Stimulated activated CD4-positive, alpha-beta T cell treated with anti-CD3 and anti-CD28 coated beads, Interleukin-2, amount 100 ng/mL, for 48 hours (primary cell): ENCODE data around the gene GPR141.

ENCODE experiments used
- DNase-seq, 2 donors: peaks; one replicate each; pipeline ENCODE4 v3.0.0-alpha.2; 2020

Gene GPR141, protein sequence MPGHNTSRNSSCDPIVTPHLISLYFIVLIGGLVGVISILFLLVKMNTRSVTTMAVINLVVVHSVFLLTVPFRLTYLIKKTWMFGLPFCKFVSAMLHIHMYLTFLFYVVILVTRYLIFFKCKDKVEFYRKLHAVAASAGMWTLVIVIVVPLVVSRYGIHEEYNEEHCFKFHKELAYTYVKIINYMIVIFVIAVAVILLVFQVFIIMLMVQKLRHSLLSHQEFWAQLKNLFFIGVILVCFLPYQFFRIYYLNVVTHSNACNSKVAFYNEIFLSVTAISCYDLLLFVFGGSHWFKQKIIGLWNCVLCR

GRCh38 chr7:37683246-37684120, at the start of gene GPR141:
Gene GPR141 (plus strand): TSS chr7:37683766. CDS start chr7:37740394, 56,628 bp downstream.
- no peak for DNase-seq

DNA sequence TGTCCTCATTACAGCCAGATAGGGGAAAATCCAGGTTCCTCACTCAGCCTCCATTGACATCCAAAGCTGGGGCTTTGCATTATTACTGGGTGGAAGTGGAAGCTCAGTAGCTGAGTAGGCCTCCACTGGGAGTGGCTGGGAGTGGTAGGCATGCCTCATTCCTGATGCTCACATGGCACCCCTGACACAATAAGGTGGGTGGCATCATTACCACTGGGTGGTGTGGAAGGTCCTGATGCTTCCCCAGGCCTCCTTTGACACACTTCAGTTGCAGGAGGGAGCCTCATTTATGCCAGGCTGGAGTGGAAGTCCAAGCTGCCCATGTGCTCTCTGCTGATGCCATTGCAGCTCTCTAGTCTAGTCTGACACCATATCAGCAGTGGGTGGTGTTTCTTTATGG, 48.2 kb upstream of the GPR141 start:
- DNase-seq, result no peak

DNA sequence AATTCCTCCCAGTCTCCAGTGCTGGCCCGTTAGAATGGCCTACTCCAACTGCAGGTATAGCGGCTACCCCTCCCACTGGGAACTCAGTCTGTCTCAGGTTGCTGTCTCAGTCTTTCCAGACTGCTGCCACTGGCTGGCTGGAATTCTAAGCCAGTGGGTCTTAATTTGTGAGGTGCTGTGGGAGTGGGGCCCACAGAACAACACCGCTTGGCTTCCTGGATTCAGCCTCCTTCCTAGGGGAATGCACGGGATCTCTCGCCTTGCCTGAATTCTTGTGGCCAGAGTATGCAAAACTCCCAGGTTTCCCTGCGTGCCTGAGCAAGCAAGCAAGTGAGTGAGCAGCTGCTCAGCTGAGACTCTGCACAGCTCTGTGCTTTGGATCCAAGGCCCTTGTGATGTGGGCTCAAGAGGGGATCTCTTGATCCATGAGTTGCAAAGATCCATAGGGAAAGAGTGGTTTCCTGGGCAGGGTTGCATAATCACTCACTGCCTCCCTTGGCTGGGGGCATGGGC, 41.5 kb upstream of the GPR141 start:
- DNase-seq, result no peak

- DNase-seq, result no peak
These were observed 39.7 kb upstream of the GPR141 start for GRCh38 chr7:37643876-37644275.

GRCh38 chr7:37645282-37646050, 38.1 kb upstream of the GPR141 start:
- no peak for DNase-seq

DNA sequence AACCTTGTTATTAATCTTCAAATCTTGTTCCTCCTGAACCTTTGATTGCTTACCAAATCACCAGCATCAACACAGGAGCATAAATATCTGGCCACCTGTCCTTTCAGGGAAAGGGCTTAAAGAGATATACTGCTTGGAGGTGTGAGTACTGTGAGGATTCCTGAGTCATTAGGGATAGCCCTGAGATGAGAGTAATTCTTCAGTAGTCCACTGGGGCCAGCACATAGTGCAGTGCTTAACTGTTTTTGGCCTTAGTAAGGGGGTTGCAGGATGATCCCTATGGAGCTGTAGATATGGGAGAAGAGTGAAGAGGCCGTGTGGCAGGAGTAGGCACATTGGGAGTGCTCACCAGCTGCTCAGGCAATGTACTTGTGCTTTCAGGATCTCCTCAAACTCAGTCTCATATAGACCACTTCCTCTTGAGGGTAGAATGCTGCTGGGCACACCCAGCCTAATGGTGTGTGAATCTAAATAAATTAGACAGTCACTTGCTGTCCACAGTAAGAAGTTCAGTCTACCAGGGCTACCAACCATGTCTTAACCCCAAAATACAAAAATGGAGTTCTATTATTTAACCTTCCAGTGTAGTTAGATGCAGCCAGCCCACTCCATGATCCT, 26.5 kb upstream of the GPR141 start:
- DNase-seq, result no peak

- DNase-seq, result no peak
These were observed 25.8 kb upstream of the GPR141 start for GRCh38 chr7:37657816-37658215.

DNA sequence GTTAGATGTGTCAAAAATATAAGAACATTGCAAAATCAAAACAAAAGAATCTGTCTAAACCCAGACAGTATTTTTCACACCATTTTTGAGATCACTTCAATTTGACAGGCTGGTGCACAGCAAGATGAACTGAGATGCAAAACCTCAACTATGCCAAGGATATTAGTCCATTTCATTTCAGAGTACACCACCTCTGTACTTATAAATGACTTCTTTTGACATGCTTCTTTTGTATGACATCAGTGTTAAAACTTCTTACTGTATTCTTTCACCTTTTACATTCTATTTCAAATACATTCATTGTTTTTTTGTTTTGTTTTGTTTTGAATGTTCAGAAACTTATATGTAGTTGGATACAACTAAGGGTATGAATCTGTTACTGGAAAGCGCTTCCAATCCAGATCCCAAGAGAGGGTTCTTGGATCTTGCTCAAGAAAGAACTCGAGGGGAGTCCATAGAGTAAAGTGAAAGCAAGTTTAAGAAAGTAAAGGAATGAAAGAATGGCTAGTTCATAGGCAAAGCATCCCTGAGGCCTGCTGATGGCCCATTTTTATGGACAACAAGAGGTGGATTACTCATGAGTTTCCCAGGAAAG, 23.5 kb upstream of the GPR141 start:
- no peak for DNase-seq

GRCh38 chr7:37660614-37661013, 23.0 kb upstream of the GPR141 start:
- no peak for DNase-seq

GRCh38 chr7:37663693-37664092, 19.9 kb upstream of the GPR141 start:
- DNase-seq, result no peak

GRCh38 chr7:37665352-37666022, 18.1 kb upstream of the GPR141 start:
- DNase-seq, result no peak

DNA sequence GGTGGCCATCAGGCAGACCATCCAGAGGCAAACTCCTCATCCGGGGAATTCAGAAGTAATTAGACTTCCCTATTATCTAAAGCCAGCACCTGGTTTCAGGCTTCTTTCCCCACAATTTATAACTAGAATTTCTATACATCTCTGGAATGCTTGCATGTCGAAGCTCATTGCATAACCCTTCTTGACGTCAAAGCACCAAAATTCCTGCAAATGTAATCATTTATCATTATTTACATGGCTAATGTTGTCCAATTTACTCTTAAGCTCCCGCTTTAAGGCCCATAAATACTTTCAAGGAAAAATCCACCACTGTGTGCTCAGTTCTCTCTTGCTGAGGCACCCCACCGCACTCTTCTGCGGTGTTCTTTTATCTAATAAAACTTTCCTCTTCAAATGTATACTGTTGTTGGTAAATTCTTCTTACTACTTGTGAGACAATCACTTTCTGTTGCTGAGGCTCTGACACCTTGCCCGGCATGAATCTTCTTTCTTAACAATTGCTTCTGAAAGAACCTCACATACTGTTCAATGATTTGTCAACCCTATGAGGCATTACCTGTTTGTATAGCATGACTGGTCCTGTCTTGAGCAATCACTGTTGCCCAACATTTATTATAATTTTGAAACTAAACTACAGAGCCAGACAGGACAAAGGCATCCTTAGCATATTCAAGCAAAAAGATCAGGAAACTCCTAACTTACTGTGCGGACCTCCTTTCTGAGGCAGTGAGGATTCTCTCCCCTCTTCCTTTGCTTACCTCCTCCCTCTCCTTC, 17.4 kb upstream of the GPR141 start:
- DNase-seq, result no peak

GRCh38 chr7:37669818-37670217, 13.7 kb upstream of the GPR141 start:
- no peak for DNase-seq

- DNase-seq, result no peak
These were observed 13.1 kb upstream of the GPR141 start for GRCh38 chr7:37670436-37670835.

- no peak for DNase-seq
These were observed 11.7 kb upstream of the GPR141 start for GRCh38 chr7:37671876-37672275.

GRCh38 chr7:37672926-37673325, 10.6 kb upstream of the GPR141 start:
- DNase-seq, result no peak

- DNase-seq, result no peak
These were observed 10.0 kb upstream of the GPR141 start for GRCh38 chr7:37673523-37673922.

GRCh38 chr7:37674531-37674930, 9.0 kb upstream of the GPR141 start:
- no peak for DNase-seq

GRCh38 chr7:37675749-37676148, 7.8 kb upstream of the GPR141 start:
- DNase-seq, result no peak

DNA sequence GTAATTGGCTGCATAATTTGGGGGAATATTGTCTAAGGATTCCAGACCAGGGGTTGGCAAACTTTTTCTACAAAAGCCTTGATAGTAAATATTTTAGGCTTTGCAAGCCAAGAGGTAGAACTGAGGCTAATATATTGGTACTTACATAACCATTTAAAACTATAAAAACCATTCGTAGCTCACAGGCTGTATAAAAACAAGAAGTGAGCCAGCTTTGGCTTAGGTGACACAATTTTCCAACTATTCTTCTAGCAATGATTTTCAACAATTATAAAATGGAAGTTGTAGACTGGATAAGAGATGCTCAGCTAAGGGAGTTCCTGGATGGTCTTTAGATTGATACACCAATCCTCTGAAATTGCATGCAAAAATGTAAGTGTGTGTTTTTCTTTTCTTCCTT, 1.4 kb downstream of the GPR141 start:
- DNase-seq, result no peak
